ENCODE data around the gene CLEC1A.

- TF ChIP-seq, protein P1, sequence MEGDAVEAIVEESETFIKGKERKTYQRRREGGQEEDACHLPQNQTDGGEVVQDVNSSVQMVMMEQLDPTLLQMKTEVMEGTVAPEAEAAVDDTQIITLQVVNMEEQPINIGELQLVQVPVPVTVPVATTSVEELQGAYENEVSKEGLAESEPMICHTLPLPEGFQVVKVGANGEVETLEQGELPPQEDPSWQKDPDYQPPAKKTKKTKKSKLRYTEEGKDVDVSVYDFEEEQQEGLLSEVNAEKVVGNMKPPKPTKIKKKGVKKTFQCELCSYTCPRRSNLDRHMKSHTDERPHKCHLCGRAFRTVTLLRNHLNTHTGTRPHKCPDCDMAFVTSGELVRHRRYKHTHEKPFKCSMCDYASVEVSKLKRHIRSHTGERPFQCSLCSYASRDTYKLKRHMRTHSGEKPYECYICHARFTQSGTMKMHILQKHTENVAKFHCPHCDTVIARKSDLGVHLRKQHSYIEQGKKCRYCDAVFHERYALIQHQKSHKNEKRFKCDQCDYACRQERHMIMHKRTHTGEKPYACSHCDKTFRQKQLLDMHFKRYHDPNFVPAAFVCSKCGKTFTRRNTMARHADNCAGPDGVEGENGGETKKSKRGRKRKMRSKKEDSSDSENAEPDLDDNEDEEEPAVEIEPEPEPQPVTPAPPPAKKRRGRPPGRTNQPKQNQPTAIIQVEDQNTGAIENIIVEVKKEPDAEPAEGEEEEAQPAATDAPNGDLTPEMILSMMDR (IDR thresholded peaks at IDR 0.05; ENCODE audit: borderline replicate concordance, extremely low read depth, low read length, poor library complexity, severe bottlenecking), result no peak
- no peak for TF ChIP-seq EZH2 (IDR thresholded peaks at IDR 0.05; ENCODE audit: borderline replicate concordance, low read depth, low read length, severe bottlenecking)
Observed at GRCh38 chr12:10126413-10126812, 27.6 kb upstream of the CLEC1A start.

Data from DND-41 (cell line).